Fibroblast of pulmonary artery (primary cell): ENCODE results near the gene AFAP1L1.
A peak's percentile ranks its signal among the peaks of the same experiment; 100 is the strongest.

ENCODE experiments used
- DNase-seq: peaks from one replicate; pipeline ENCODE4 v3.0.0-alpha.2; 2010; ENCODE audit warnings: low read depth
- H3K4me3 ChIP-seq: replicated peaks from 2 replicates; pipeline ENCODE4 v1.5.1; 2011; ENCODE audit warnings: low read depth, mild to moderate bottlenecking, control low read depth, low read length, moderate library complexity
- CTCF ChIP-seq: IDR thresholded peaks from 2 replicates; pipeline ENCODE4 v1.5.1; 2011; ENCODE audit warnings: mild to moderate bottlenecking, control low read depth, low read length, inconsistent platforms; ENCODE audit errors: missing control alignments

The AFAP1L1 gene

DNA sequence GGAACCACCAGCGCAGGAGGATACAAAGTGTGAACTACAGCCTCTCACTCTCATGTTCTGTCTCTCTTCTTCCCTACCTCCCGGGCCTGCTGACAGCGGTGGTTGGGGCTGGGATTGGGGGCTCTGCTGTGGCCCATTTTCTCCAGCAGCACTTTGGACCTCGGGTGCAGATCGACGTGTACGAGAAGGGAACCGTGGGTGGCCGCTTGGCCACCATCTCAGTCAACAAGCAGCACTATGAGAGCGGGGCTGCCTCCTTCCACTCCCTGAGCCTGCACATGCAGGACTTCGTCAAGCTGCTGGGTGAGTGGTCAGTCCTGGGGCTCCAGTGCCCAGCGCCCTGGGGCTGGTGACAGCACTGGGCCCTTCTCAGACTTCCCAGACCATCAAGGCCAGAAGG, 90.9 kb downstream of the AFAP1L1 start:
- TF ChIP-seq CTCF: no peak
- no peak for DNase-seq
- H3K4me3 ChIP-seq: no peak overlapping the region

GRCh38 chr5:149363358-149363757, 91.7 kb downstream of the AFAP1L1 start:
- H3K4me3 ChIP-seq: no peak overlapping the region
- no peak for TF ChIP-seq CTCF
- DNase-seq: no peak

- TF ChIP-seq CTCF: no peak
- no peak overlapping the region for H3K4me3 ChIP-seq
- no peak for DNase-seq
These were observed 92.3 kb downstream of the AFAP1L1 start for GRCh38 chr5:149363936-149364335.

GRCh38 chr5:149364719-149365118, 93.1 kb downstream of the AFAP1L1 start:
- no peak for TF ChIP-seq CTCF
- no peak for DNase-seq
- H3K4me3 ChIP-seq: no peak overlapping the region

DNA sequence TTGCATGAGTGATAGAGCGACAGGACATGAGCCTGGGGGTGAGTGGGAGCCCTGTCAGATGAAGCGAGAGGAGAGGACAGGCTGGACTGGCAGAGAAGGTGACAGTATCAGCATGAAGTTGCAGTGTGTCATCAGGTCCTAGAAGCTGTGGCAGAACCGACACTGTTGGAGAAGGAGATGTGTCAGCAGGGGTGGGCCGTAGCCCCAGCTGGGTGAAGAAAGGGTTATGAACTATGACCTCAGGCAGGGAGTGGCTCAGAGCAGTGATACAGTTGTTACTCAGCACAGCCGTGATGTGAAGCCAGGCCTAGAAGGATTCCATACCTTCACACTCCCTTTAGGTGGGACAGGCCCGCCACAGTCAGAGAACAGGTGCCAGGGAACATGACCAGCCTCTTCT, 93.8 kb downstream of the AFAP1L1 start:
- no peak for DNase-seq
- H3K4me3 ChIP-seq: no peak overlapping the region
- TF ChIP-seq CTCF: no peak

GRCh38 chr5:149366169-149366729, 94.6 kb downstream of the AFAP1L1 start:
- no peak for DNase-seq
- no peak for TF ChIP-seq CTCF
- H3K4me3 ChIP-seq: no peak overlapping the region

DNA sequence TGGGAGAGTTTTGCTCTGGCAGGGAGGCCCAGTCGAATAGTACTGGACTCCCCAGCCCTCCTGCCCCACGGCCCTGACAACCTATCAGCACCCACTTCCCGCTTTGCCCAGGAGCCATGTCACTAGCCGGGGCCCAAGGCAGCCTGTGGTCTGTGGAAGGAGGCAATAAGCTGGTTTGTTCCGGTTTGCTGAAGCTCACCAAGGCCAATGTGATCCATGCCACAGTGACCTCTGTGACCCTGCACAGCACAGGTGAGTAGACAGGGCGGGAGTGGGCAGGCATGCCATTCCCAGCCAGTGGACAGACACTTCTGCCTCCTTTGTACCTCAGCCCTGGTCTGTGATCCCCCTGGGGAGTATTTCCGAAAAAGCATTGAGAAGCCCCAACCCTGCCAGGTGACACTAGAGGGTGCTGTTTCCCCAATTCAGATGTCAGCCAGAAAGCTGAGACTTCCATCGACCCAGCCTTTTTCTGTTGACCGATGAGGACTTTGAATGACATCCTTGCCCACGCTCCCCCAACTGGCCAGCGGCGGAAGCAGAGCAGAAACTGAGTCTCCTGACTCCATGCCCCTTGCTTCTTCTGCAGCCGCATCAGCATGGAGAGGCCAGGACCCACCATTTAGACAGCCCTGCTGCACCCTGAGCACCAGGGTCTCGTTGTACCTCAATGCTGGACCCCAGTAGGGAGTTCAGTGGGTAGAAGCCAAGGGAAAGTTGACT, 95.8 kb downstream of the AFAP1L1 start:
- peak; percentile 89 for TF ChIP-seq CTCF
- DNase-seq: peak; percentile 79
- no peak overlapping the region for H3K4me3 ChIP-seq
